Inflammatory macrophage treated with lipopolysaccharide for 1 hour (primary cell): ENCODE measurements around the gene NCAPH2.

ENCODE experiments used
- DNase-seq, 2 donors: peaks; one replicate each; pipeline ENCODE4 v3.0.0-alpha.2; 2020 to 2022

The NCAPH2 gene

GRCh38 chr22:50474710-50475651 lies 33.0 kb upstream of the NCAPH2 start, which contains the start of gene SBF1:
Gene SBF1 (minus strand): TSS chr22:50475035. CDS start chr22:50474840, 195 bp downstream.
- peak; percentile 83 to 93 for DNase-seq

DNA sequence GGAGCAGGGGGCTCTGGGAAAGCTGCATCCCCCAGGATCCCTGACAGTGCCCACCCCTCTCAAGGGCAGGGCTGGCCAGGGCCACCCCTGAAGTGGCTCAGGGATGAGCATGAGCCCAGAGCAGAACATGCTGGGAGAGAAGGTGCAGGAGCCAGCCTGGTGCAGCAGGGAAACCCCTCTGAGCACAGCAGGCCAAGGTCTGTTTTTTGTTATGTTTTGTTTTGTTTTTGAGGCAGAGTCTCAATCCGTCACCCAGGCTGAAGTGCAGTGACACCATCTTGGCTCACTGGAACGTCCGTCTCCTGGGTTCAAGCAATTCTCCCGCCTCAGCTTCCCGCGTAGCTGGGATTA lies 32.4 kb upstream of the NCAPH2 start:
- no peak for DNase-seq

DNA sequence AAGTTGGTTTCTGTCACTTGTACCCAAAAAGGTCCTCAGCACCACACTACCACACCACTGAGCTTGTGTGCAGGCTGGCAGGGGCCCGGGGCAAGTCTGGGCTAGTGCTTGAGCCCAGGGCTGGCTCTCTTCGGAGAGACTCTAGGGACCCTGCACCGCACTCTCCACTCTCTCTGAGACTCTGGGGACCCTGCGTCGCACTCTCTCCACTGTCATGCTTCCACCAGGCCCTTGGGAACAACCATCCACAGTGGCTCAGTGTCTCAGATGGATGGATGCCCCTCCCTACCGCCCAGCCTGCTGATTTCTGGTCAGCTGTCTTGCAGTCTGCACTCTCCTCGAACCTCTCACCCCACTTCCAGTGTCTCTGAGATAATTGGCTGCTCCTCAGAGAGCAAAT lies 31.2 kb upstream of the NCAPH2 start:
- no peak for DNase-seq

GRCh38 chr22:50477923-50478322 lies 30.1 kb upstream of the NCAPH2 start:
- DNase-seq: no peak

GRCh38 chr22:50479721-50480120 lies 28.3 kb upstream of the NCAPH2 start:
- peak in 1 of 2 donors; percentile 30 for DNase-seq

DNA sequence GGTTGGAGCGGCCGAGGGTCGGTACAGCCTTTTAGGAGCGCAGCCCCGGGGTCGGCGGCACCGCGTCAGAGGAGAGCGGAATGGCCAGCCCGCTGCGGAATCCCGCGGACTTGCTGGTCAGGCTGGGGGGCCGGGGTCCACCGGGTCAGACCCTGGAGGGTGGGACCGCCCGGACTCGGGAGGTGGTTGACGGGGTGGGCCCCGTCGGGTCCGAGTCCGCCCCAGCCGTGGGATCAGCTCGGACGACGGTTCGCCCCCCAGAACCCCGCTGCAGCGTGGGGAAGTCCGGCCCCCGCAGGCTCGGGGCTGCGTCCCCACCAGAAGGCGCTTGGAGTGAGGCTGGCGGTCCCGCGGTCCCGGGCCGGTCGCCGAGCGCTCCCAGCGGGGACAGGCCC lies 27.0 kb upstream of the NCAPH2 start:
- no peak for DNase-seq

DNA sequence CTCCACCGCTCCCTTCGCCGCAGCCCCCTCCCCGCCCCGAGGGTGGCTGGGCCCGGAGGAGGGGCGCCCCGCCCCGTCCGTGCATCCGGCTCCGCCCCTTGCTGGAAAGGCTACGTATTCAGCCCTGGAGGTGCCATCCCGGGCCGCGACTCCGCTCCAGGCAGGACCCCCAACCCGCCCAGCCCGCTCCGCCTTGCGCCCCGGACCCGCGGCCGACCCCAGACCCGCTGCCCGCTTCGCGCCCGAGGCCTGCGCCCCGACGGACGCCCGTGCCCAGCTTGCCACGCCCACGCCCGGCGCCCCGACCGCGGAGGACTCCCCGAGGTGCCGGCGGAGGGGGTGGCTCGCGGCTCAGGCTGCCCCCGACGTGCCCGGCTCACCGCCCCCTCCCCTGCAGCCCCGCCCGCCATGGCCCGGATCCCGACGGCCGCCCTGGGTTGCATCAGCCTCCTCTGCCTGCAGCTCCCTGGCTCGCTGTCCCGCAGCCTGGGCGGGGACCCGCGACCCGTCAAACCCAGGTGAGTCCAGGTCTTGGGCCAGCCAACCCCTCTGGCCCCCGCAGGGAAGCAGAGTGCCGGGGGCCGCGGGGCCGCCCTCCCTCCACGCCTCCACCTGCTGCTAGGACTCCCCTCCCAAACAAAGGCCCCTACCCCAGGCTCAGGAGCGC lies 26.5 kb upstream of the NCAPH2 start, which contains the start of gene ADM2:
ADM2 (plus strand) TSS at position 104 of the 667 bp plus-strand sequence; CDS start at position 409, 305 bp downstream.
- no peak for DNase-seq

DNA sequence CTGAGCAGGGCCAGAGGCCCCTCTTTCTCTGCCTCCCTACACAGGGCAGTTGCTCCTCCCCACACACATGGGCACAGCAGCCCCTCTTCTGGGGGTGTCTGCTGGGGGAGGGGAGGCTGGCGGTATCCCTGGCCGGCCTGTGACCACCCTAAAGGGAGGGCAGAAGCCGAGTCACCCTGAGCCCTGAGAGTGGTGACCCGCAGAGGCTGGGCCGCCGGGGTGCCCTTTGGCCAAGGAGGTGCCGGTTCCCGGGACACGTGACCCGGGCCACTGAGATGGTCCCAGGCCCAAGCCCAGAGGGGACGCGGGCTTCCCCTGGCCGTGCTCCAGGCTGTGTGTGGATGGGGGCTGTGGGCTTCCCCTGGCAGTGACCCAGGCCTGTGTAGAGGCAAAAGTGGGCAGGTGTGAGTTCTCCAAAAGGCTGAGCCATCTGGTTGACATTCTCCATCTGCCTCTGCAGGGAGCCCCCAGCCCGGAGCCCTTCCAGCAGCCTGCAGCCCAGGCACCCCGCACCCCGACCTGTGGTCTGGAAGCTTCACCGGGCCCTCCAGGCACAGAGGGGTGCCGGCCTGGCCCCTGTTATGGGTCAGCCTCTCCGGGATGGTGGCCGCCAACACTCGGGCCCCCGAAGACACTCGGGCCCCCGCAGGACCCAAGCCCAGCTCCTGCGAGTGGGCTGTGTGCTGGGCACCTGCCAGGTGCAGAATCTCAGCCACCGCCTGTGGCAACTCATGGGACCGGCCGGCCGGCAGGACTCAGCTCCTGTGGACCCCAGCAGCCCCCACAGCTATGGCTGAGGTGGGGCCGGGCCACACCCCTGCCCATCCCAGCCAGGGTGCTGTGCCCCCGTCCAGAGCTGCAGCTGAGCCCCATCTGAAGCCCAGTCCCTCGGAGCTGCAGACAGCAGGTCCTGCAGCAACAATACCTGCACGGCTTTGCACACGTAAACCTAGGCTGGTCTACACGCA lies 25.6 kb upstream of the NCAPH2 start:
- no peak for DNase-seq

DNA sequence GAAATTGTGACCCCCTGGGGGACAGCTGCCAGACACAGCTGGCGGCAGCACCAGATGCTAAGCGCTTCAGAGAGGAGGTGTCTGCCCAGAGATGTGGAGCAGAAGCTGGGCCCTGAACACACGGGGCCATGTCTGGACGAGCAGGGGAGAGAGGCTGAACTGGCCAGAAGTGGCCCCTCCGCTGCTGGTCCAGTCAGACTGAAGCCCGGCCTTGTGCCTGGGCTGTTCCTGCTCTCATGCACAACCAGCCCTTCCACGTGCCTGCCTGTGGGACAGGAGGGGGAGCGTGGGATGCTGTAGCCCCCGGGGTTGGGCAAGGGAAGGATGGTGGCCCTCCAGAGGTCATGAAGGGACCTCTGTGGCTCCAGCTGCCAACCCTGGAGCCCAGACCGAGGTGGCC lies 24.9 kb upstream of the NCAPH2 start:
- DNase-seq: no peak

GRCh38 chr22:50483556-50483955 lies 24.5 kb upstream of the NCAPH2 start:
- DNase-seq: no peak

DNA sequence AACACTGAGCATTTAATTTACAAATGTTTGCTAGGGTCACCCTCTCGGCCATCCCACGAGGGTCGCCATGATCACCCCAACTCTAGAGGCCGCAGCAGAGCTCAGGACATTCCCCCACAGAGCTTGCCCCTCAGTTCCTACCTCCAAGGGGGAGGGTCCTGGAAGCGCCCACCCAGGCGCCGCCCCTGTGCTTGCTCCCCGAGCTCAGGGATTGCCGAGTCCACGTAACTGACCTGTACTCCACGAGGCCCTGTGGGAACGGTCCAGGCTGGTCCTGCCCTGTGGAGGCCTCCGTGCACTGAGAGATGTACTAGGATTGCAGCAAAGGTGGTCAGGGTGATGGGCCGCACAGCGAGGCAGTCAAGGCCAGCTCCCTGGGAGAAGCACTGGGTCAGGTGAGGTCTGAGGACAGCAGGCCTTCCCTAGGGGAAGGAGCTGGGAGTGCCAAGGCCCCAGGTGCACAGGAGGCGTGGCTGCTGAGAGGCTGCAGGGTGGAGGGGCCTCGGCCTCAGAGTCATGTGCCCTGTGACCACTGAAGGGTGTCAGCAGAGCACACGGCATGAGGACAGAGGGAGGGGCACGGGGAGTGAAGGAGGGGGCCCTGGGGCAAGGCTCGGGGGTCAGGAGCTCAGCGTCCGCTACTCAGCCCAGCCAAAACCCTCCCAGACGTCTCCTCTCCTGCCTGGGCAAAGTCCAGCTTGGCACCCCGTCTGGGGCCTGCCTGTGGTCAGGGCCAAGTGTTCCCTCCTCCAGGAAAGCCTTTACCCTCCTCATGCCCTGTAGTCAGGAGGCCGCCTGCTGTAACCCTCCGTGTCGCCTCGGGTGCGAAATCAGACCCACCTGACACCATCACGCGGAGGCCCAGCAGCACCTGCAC lies 23.8 kb upstream of the NCAPH2 start:
- DNase-seq: no peak

- DNase-seq: no peak
Measured at GRCh38 chr22:50485221-50486131, 22.5 kb upstream of the NCAPH2 start.

- no peak for DNase-seq
Measured at GRCh38 chr22:50486561-50487289, 21.3 kb upstream of the NCAPH2 start, which contains the start of gene MIOX. Gene MIOX (plus strand): TSS chr22:50486859. CDS start chr22:50486898, 39 bp downstream.

GRCh38 chr22:50487290-50488005 lies 20.6 kb upstream of the NCAPH2 start:
- DNase-seq: no peak

GRCh38 chr22:50488006-50488677 lies 19.9 kb upstream of the NCAPH2 start:
- no peak for DNase-seq

GRCh38 chr22:50488886-50489285 lies 19.1 kb upstream of the NCAPH2 start:
- DNase-seq: no peak

- no peak for DNase-seq
Measured at GRCh38 chr22:50489363-50490243, 18.4 kb upstream of the NCAPH2 start.
